ENCODE measurements around the gene ALPP.

The ALPP gene

GRCh38 chr2:232343821-232344220, 34.7 kb upstream of the ALPP start:
- Histone ChIP-seq H3K27me3 (ENCODE audit: control insufficient read depth, insufficient read depth, low read length) (no peaks in the 10 kb centered on the region), H3K4me3 (ENCODE audit: low read depth, low read length) (no peak overlapping the region)

GRCh38 chr2:232345251-232345650, 33.3 kb upstream of the ALPP start:
- Histone ChIP-seq H3K4me1 (ENCODE audit: control insufficient read depth, insufficient read depth, low read length) (no peaks in the 10 kb centered on the region), H3K9ac (ENCODE audit: low read depth, low read length) (no peak overlapping the region), H3K36me3 (ENCODE audit: control insufficient read depth, insufficient read depth, low read length) (no peaks in the 10 kb centered on the region), H3K27me3 (ENCODE audit: control insufficient read depth, insufficient read depth, low read length) (no peaks in the 10 kb centered on the region), H3K4me3 (ENCODE audit: low read depth, low read length) (no peak overlapping the region), H3K9me3 (ENCODE audit: control insufficient read depth, insufficient read depth, low read length) (no peaks in the 10 kb centered on the region)

More at GRCh38 chr2:232343821-232344220, 34.7 kb upstream of the ALPP start:
- no peaks in the 10 kb centered on the region for H3K9me3 ChIP-seq (ENCODE audit: control insufficient read depth, insufficient read depth, low read length)
- no peaks in the 10 kb centered on the region for H3K36me3 ChIP-seq (ENCODE audit: control insufficient read depth, insufficient read depth, low read length)
- no peak overlapping the region for H3K9ac ChIP-seq (ENCODE audit: low read depth, low read length)
- no peaks in the 10 kb centered on the region for H3K4me1 ChIP-seq (ENCODE audit: control insufficient read depth, insufficient read depth, low read length)

- no peak overlapping the region for H3K9ac ChIP-seq (ENCODE audit: low read depth, low read length)
- H3K9me3 ChIP-seq (ENCODE audit: control insufficient read depth, insufficient read depth, low read length): no peaks in the 10 kb centered on the region
- H3K4me3 ChIP-seq (ENCODE audit: low read depth, low read length): no peak overlapping the region
- no peaks in the 10 kb centered on the region for H3K4me1 ChIP-seq (ENCODE audit: control insufficient read depth, insufficient read depth, low read length)
- no peaks in the 10 kb centered on the region for H3K27me3 ChIP-seq (ENCODE audit: control insufficient read depth, insufficient read depth, low read length)
- no peaks in the 10 kb centered on the region for H3K36me3 ChIP-seq (ENCODE audit: control insufficient read depth, insufficient read depth, low read length)
Observed at GRCh38 chr2:232347369-232347768, 31.2 kb upstream of the ALPP start.

- Histone ChIP-seq H3K4me3 (ENCODE audit: low read depth, low read length) (no peak overlapping the region), H3K9me3 (ENCODE audit: control insufficient read depth, insufficient read depth, low read length) (no peaks in the 10 kb centered on the region), H3K4me1 (ENCODE audit: control insufficient read depth, insufficient read depth, low read length) (no peaks in the 10 kb centered on the region), H3K36me3 (ENCODE audit: control insufficient read depth, insufficient read depth, low read length) (no peaks in the 10 kb centered on the region), H3K27me3 (ENCODE audit: control insufficient read depth, insufficient read depth, low read length) (no peaks in the 10 kb centered on the region), H3K9ac (ENCODE audit: low read depth, low read length) (no peak overlapping the region)
Observed at GRCh38 chr2:232348936-232349335, 29.6 kb upstream of the ALPP start.

GRCh38 chr2:232349546-232349945, 29.0 kb upstream of the ALPP start:
- no peak overlapping the region for H3K4me3 ChIP-seq (ENCODE audit: low read depth, low read length)
- no peaks in the 10 kb centered on the region for H3K4me1 ChIP-seq (ENCODE audit: control insufficient read depth, insufficient read depth, low read length)
- no peak overlapping the region for H3K9ac ChIP-seq (ENCODE audit: low read depth, low read length)
- no peaks in the 10 kb centered on the region for H3K9me3 ChIP-seq (ENCODE audit: control insufficient read depth, insufficient read depth, low read length)
- no peaks in the 10 kb centered on the region for H3K27me3 ChIP-seq (ENCODE audit: control insufficient read depth, insufficient read depth, low read length)
- no peaks in the 10 kb centered on the region for H3K36me3 ChIP-seq (ENCODE audit: control insufficient read depth, insufficient read depth, low read length)

GRCh38 chr2:232349946-232350635, 28.5 kb upstream of the ALPP start:
- H3K27me3 ChIP-seq (ENCODE audit: control insufficient read depth, insufficient read depth, low read length): no peaks in the 10 kb centered on the region
- no peak overlapping the region for H3K9ac ChIP-seq (ENCODE audit: low read depth, low read length)
- H3K4me3 ChIP-seq (ENCODE audit: low read depth, low read length): no peak overlapping the region
- H3K9me3 ChIP-seq (ENCODE audit: control insufficient read depth, insufficient read depth, low read length): peaks cover 4% of the 10 kb centered on the region
- no peaks in the 10 kb centered on the region for H3K36me3 ChIP-seq (ENCODE audit: control insufficient read depth, insufficient read depth, low read length)
- H3K4me1 ChIP-seq (ENCODE audit: control insufficient read depth, insufficient read depth, low read length): no peaks in the 10 kb centered on the region

- Histone ChIP-seq H3K9ac (ENCODE audit: low read depth, low read length) (no peak overlapping the region), H3K9me3 (ENCODE audit: control insufficient read depth, insufficient read depth, low read length) (peaks cover 4% of the 10 kb centered on the region), H3K4me3 (ENCODE audit: low read depth, low read length) (no peak overlapping the region), H3K4me1 (ENCODE audit: control insufficient read depth, insufficient read depth, low read length) (no peaks in the 10 kb centered on the region), H3K27me3 (ENCODE audit: control insufficient read depth, insufficient read depth, low read length) (no peaks in the 10 kb centered on the region), H3K36me3 (ENCODE audit: control insufficient read depth, insufficient read depth, low read length) (no peaks in the 10 kb centered on the region)
Observed at GRCh38 chr2:232350804-232351685, 27.5 kb upstream of the ALPP start.

GRCh38 chr2:232351686-232352510, 26.7 kb upstream of the ALPP start:
- H3K27me3 ChIP-seq (ENCODE audit: control insufficient read depth, insufficient read depth, low read length): no peaks in the 10 kb centered on the region
- peaks cover 4% of the 10 kb centered on the region for H3K9me3 ChIP-seq (ENCODE audit: control insufficient read depth, insufficient read depth, low read length)
- no peak overlapping the region for H3K4me3 ChIP-seq (ENCODE audit: low read depth, low read length)
- H3K36me3 ChIP-seq (ENCODE audit: control insufficient read depth, insufficient read depth, low read length): no peaks in the 10 kb centered on the region
- no peaks in the 10 kb centered on the region for H3K4me1 ChIP-seq (ENCODE audit: control insufficient read depth, insufficient read depth, low read length)
- no peak overlapping the region for H3K9ac ChIP-seq (ENCODE audit: low read depth, low read length)

GRCh38 chr2:232352511-232353091, 25.9 kb upstream of the ALPP start:
- Histone ChIP-seq H3K27me3 (ENCODE audit: control insufficient read depth, insufficient read depth, low read length) (no peaks in the 10 kb centered on the region), H3K9ac (ENCODE audit: low read depth, low read length) (no peak overlapping the region), H3K4me3 (ENCODE audit: low read depth, low read length) (no peak overlapping the region), H3K36me3 (ENCODE audit: control insufficient read depth, insufficient read depth, low read length) (no peaks in the 10 kb centered on the region), H3K9me3 (ENCODE audit: control insufficient read depth, insufficient read depth, low read length) (peaks cover 4% of the 10 kb centered on the region), H3K4me1 (ENCODE audit: control insufficient read depth, insufficient read depth, low read length) (no peaks in the 10 kb centered on the region)

GRCh38 chr2:232353096-232353495, 25.5 kb upstream of the ALPP start:
- Histone ChIP-seq H3K9ac (ENCODE audit: low read depth, low read length) (no peak overlapping the region), H3K9me3 (ENCODE audit: control insufficient read depth, insufficient read depth, low read length) (peaks cover 4% of the 10 kb centered on the region), H3K27me3 (ENCODE audit: control insufficient read depth, insufficient read depth, low read length) (no peaks in the 10 kb centered on the region), H3K4me1 (ENCODE audit: control insufficient read depth, insufficient read depth, low read length) (no peaks in the 10 kb centered on the region), H3K36me3 (ENCODE audit: control insufficient read depth, insufficient read depth, low read length) (no peaks in the 10 kb centered on the region), H3K4me3 (ENCODE audit: low read depth, low read length) (no peak overlapping the region)

GRCh38 chr2:232353660-232354059, 24.9 kb upstream of the ALPP start:
- peaks cover 4% of the 10 kb centered on the region for H3K9me3 ChIP-seq (ENCODE audit: control insufficient read depth, insufficient read depth, low read length)
- no peak overlapping the region for H3K9ac ChIP-seq (ENCODE audit: low read depth, low read length)
- no peaks in the 10 kb centered on the region for H3K36me3 ChIP-seq (ENCODE audit: control insufficient read depth, insufficient read depth, low read length)
- H3K4me3 ChIP-seq (ENCODE audit: low read depth, low read length): no peak overlapping the region
- H3K27me3 ChIP-seq (ENCODE audit: control insufficient read depth, insufficient read depth, low read length): no peaks in the 10 kb centered on the region
- no peaks in the 10 kb centered on the region for H3K4me1 ChIP-seq (ENCODE audit: control insufficient read depth, insufficient read depth, low read length)
